Esophagus squamous epithelium (tissue), 4 donors: ENCODE results near the gene CXCR5.

ENCODE experiments used
- POLR2A ChIP-seq, 4 donors: fragments of 450-650 bp; IDR thresholded peaks; one replicate each; pipeline ENCODE4 v1.6.1; 2017; ENCODE audit warnings: antibody characterized with exemption in 4 of 4, mild to moderate bottlenecking in 4 of 4, moderate library complexity in 3 of 4
- TF ChIP-seq, protein P1 (sequence below), 6 experiments: fragments of 450-650 bp in 4 of 6; fragments of 200-600 bp in 2 of 6; sonication (generic) in 2 of 6; IDR thresholded peaks; one replicate each; pipeline ENCODE4 v1.5.1; 2016 to 2019; ENCODE audit warnings: antibody characterized with exemption in 6 of 6, mild to moderate bottlenecking in 4 of 6, moderate library complexity in 4 of 6

DNA sequence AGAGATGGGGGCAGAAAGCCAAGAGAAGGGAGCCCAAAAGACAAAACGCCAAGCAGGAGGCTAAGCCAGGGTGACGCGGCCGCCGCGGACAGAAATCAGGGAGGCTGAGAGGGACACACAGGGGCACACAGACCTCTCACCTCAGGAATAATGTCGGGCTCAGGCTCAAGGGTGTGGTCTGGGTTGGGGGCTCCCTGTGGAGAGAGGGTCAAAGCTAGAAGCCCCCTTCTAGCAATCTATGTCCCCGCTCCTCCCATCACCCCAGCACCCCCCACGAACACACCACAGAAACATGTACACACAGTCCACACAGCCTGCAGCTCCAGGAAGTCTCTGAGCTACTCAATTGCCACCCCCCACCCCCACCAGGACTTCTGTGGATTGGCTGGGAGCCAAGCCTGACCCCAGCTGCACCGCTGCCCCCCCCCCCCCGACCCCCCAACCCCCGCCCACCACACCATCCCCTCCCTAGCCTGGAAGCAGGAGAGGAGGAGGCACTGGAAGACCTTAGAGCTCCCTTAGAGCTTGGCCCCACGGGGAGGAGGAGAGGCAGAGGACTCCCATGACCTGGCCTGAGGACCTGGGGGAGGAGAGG is 35.1 kb downstream of the CXCR5 start:
- TF ChIP-seq, protein P1, sequence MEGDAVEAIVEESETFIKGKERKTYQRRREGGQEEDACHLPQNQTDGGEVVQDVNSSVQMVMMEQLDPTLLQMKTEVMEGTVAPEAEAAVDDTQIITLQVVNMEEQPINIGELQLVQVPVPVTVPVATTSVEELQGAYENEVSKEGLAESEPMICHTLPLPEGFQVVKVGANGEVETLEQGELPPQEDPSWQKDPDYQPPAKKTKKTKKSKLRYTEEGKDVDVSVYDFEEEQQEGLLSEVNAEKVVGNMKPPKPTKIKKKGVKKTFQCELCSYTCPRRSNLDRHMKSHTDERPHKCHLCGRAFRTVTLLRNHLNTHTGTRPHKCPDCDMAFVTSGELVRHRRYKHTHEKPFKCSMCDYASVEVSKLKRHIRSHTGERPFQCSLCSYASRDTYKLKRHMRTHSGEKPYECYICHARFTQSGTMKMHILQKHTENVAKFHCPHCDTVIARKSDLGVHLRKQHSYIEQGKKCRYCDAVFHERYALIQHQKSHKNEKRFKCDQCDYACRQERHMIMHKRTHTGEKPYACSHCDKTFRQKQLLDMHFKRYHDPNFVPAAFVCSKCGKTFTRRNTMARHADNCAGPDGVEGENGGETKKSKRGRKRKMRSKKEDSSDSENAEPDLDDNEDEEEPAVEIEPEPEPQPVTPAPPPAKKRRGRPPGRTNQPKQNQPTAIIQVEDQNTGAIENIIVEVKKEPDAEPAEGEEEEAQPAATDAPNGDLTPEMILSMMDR (IDR thresholded peaks at IDR 0.05): no peak
- TF ChIP-seq POLR2A (IDR thresholded peaks at IDR 0.05): no peak
